Measurements from ENCODE around the gene RASL10A.

Gene RASL10A

DNA sequence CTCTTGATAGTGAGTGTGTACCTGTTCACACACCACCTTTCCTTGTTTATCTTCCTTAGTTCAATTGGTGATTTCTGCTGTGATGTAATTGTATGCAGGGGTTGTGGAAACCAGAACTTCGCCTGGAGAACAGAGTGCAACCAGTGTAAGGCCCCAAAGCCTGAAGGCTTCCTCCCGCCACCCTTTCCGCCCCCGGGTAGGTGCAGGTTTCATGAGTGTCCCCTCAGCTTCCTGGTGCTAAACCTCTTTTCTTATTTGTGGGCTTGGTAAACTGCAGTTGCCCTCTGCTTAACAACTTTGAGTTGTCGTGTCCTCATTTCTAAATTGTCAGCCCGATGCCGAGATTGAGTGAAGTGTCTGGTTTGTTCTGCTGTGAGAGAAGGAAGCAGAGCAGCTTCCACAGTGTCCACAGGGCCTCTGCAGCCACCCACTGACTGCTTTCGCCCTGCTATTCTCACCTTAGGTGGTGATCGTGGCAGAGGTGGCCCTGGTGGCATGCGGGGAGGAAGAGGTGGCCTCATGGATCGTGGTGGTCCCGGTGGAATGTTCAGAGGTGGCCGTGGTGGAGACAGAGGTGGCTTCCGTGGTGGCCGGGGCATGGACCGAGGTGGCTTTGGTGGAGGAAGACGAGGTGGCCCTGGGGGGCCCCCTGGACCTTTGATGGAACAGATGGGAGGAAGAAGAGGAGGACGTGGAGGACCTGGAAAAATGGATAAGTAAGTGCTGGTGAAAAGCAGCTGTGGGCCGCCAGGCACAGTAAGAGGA is 16.2 kb downstream of the RASL10A start:
- peaks cover 45% of the 10 kb centered on the region for H3K4me1 Mint-ChIP-seq (ENCODE audit: low read depth)
- no peak overlapping the region for H3K27ac Mint-ChIP-seq
- H3K27me3 Mint-ChIP-seq = no peaks in the 10 kb centered on the region
- no peaks in the 10 kb centered on the region for H3K9me3 Mint-ChIP-seq
- peaks cover 72% of the 10 kb centered on the region for H3K36me3 Mint-ChIP-seq (ENCODE audit: low read depth)
- H3K4me3 Mint-ChIP-seq = no peak overlapping the region
- intact Hi-C loops (cut with micrococcal nuclease) = no loop called here

DNA sequence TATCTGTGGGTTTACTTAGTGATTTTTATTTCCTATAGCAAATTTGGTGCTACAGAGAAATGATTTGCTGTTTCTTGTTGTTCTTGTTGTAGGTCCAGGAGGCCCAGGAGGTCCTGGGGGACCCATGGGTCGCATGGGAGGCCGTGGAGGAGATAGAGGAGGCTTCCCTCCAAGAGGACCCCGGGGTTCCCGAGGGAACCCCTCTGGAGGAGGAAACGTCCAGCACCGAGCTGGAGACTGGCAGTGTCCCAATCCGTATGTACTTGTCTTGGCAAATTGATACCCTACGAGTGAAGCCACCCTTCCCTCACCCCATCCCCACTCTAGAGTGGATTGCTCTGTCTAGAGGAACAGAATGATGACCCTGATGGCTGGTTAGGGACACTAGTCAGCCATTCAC is 16.9 kb downstream of the RASL10A start:
- Mint-ChIP-seq H3K9me3 (no peaks in the 10 kb centered on the region), H3K27me3 (no peaks in the 10 kb centered on the region), H3K36me3 (ENCODE audit: low read depth) (peaks cover 79% of the 10 kb centered on the region), H3K4me1 (ENCODE audit: low read depth) (peaks cover 38% of the 10 kb centered on the region), H3K4me3 (no peak overlapping the region), H3K27ac (no peak overlapping the region)
- intact Hi-C loops (cut with micrococcal nuclease) = no loop called here

DNA sequence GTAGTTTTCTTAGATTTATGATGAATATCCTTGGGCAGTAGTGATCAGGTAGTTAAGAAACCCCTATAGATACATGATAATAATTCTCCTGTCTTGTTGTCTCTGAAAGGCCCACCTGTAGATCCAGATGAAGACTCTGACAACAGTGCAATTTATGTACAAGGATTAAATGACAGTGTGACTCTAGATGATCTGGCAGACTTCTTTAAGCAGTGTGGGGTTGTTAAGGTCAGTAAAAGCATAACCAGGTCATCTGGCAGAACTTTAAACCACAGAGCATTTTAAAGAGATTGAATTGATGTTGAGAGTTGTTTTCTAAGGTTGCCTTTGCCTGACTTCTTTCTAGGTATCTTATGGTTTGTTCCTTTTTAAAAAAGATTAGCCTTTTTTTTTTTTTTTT is 23.1 kb downstream of the RASL10A start:
- Mint-ChIP-seq H3K4me3 (no peak overlapping the region), H3K27ac (no peak overlapping the region), H3K36me3 (ENCODE audit: low read depth) (peaks cover 100% of the 10 kb centered on the region), H3K27me3 (no peaks in the 10 kb centered on the region), H3K4me1 (ENCODE audit: low read depth) (peaks cover 10% of the 10 kb centered on the region), H3K9me3 (no peaks in the 10 kb centered on the region)
- intact Hi-C loops (cut with micrococcal nuclease) = no loop called here

DNA sequence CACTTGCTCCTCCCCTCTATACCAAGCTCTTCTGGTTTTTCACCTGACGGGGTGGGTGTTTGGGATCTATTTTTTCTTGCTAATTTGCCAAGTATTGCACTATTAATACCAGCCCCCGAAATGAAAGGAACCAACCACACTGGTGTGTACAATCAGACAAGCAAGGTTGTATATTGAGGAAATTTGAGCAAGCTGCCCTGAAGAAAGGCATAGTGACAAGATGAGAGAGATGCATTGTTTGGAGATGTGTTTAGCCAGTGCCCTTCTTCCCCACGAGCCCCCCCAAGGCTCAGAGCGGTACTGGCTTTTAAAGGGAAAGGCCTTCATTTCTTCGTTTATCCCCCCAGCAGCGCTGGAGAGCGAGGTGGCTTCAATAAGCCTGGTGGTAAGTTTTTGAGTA is 24.3 kb downstream of the RASL10A start:
- H3K4me3 Mint-ChIP-seq = no peak overlapping the region
- peaks cover 10% of the 10 kb centered on the region for H3K4me1 Mint-ChIP-seq (ENCODE audit: low read depth)
- H3K36me3 Mint-ChIP-seq (ENCODE audit: low read depth) = peaks cover 100% of the 10 kb centered on the region
- no peaks in the 10 kb centered on the region for H3K27me3 Mint-ChIP-seq
- intact Hi-C loops (cut with micrococcal nuclease) = no loop called here
- H3K9me3 Mint-ChIP-seq = no peaks in the 10 kb centered on the region
- no peak overlapping the region for H3K27ac Mint-ChIP-seq

DNA sequence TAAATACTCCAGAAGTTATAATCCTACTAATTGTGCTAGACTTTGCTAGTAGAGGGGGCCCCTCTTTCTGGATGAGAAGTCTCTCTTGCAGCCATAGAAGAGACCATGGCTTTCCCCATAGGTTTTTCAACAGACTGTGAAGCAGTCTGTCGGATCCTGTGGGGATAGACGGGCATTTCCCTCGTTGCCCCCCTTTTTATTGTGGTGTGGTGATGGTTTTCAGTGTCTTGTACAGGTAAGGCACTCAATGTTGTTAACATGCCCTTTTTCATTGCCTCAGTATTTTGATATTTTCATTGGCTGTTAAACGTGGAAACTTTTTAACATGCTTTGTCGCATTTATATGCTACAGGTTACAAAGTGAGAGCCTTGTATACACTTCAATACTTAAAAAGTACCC is 25.4 kb downstream of the RASL10A start:
- Mint-ChIP-seq H3K4me1 (ENCODE audit: low read depth) (peaks cover 10% of the 10 kb centered on the region), H3K9me3 (no peaks in the 10 kb centered on the region), H3K27me3 (no peaks in the 10 kb centered on the region), H3K36me3 (ENCODE audit: low read depth) (peaks cover 100% of the 10 kb centered on the region), H3K27ac (no peak overlapping the region), H3K4me3 (no peak overlapping the region)
- intact Hi-C loops (cut with micrococcal nuclease) = no loop called here

DNA sequence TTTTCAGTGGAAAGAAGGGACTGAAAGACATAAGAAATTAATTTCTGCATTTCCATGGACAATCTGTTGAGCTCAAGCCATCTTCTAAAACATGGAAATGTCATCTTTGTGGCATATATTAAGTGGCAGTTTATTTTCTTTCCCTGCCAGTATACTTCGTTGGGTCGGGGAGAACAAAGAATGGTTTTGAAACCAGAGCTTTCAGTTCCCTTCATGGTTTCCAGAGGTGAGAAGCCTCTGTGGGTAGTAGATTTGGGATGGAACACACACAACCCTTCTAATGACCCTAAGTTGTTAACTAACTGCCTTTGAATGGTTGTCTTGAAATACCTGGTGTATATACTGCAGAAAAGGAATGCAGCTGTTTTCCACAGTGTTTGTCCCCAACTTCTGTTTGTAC is 26.7 kb downstream of the RASL10A start:
- Mint-ChIP-seq H3K4me3 (no peak overlapping the region), H3K9me3 (no peaks in the 10 kb centered on the region), H3K27ac (no peak overlapping the region), H3K4me1 (ENCODE audit: low read depth) (peaks cover 10% of the 10 kb centered on the region), H3K36me3 (ENCODE audit: low read depth) (peaks cover 100% of the 10 kb centered on the region), H3K27me3 (no peaks in the 10 kb centered on the region)
- intact Hi-C loops (cut with micrococcal nuclease) = no loop called here

DNA sequence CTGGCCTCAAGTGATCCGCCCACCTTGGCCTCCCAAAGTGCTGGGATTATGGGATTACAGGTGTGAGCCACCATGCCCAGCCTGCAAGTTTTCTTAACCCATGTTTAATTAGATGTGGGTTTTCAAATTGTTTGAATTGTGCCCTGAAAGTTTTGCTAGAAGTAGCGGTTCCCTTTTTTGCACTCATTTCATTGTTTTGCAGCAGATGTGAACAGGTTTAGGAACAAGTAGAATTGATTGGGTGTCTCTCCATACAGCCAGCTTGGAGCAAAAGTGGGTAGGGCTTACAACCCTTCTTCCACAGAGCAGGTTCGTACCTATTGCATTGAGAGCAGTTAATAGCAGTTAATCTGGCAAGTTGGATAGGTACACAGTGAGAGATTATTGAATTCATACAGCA is 31.3 kb downstream of the RASL10A start:
- no peak overlapping the region for H3K4me3 Mint-ChIP-seq
- H3K4me1 Mint-ChIP-seq (ENCODE audit: low read depth) = peaks cover 10% of the 10 kb centered on the region
- no peak overlapping the region for H3K27ac Mint-ChIP-seq
- intact Hi-C loops (cut with micrococcal nuclease) = no loop called here
- H3K9me3 Mint-ChIP-seq = no peaks in the 10 kb centered on the region
- peaks cover 100% of the 10 kb centered on the region for H3K36me3 Mint-ChIP-seq (ENCODE audit: low read depth)
- no peaks in the 10 kb centered on the region for H3K27me3 Mint-ChIP-seq

DNA sequence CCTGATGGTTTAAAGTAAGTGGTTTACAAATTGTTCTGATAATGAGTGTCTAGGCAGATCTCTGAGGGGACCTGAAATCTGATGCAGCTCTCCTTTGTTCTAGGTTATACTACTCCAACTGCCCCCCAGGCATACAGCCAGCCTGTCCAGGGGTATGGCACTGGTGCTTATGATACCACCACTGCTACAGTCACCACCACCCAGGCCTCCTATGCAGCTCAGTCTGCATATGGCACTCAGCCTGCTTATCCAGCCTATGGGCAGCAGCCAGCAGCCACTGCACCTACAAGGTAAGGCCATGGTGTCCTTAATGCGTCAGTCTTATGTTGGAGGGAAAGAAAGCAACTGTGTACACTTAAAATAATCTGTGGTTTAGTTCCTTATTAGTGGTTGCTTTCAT is 37.6 kb downstream of the RASL10A start:
- intact Hi-C loops (cut with micrococcal nuclease) = no loop called here
- Mint-ChIP-seq H3K27ac (no peak overlapping the region), H3K4me1 (ENCODE audit: low read depth) (peaks cover 38% of the 10 kb centered on the region), H3K9me3 (no peaks in the 10 kb centered on the region), H3K36me3 (ENCODE audit: low read depth) (peaks cover 100% of the 10 kb centered on the region), H3K4me3 (no peak overlapping the region), H3K27me3 (no peaks in the 10 kb centered on the region)

DNA sequence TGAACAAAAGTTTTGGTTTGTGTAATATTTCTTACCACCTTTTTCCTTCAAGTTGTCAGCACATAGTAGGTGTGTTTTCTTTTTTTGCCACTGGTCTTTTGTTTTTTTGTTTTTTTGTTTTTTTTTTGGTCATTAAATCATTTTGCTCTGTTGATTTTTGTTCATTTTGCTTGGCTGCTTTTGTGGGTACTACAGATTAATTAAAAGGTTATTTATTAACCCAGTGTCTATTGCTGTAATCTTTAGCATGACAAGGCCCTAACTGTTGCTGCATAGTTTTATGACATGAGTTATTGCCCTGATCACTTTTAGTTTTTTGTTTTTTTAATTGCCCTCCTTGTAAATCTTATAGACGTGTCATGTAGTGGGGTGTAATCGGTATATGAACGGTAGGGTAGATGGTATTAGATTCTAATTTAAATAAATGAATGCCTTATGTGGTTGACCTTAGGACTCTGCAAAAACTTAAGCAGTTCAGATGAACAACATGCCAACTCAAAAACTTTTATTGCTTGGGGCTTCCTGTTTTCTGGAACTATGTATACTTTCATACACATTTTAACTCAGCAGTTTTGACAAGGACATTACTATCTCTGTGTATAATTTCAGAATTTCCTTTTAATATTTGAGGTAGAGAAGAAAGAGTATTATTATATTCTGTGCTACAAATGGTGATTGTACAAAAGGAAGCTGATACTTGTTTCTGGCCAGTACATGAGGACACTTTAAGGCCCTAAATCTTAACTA is 39.5 kb downstream of the RASL10A start:
- Mint-ChIP-seq H3K4me1 (ENCODE audit: low read depth) (peaks cover 49% of the 10 kb centered on the region), H3K36me3 (ENCODE audit: low read depth) (peaks cover 100% of the 10 kb centered on the region), H3K9me3 (no peaks in the 10 kb centered on the region), H3K4me3 (no peak overlapping the region), H3K27me3 (no peaks in the 10 kb centered on the region), H3K27ac (peak overlapping the region; percentile 15)
- intact Hi-C loops (cut with micrococcal nuclease) = no loop called here

DNA sequence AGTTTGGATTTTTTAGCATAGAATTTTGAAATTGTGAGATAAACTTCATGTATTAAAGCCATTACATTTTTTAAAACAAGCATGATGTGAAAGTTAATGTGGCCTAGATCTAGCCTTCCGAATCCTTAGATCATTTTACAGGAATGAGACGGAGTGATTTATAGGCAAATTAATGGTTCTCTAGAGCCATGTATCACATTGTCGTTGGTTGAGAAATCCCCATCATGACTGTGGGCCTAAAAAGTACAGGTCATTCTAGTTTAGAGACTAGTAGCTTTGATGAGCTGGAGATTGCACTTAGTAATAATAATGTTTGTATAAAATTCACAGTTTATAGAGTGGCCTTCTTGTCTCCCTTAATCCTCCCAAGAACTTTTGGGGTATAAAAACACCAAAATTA is 40.3 kb downstream of the RASL10A start:
- H3K4me3 Mint-ChIP-seq = no peak overlapping the region
- H3K36me3 Mint-ChIP-seq (ENCODE audit: low read depth) = peaks cover 100% of the 10 kb centered on the region
- no peaks in the 10 kb centered on the region for H3K27me3 Mint-ChIP-seq
- H3K9me3 Mint-ChIP-seq = no peaks in the 10 kb centered on the region
- H3K4me1 Mint-ChIP-seq (ENCODE audit: low read depth) = peaks cover 56% of the 10 kb centered on the region
- H3K27ac Mint-ChIP-seq = no peak overlapping the region
- intact Hi-C loops (cut with micrococcal nuclease) = no loop called here

DNA sequence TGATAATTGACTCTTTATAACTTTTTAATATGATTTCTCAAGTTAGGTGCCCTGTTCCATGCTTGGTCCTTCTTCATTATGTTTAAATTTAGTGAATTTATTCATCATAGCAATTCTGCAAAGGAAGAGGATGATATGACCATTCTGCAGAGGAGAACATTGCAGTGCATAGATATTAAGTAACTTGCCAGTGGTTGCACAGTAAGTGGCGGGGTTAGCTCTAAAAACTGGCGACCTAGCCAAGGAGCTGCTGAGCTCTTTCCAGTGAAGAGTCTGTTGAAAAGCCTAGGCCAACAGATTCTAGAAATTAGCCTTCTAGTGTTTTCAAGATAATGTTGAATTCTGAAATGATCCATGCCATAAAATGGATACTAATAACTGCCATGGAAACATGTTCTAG is 42.9 kb downstream of the RASL10A start:
- Mint-ChIP-seq H3K4me3 (no peak overlapping the region), H3K27me3 (no peaks in the 10 kb centered on the region), H3K36me3 (ENCODE audit: low read depth) (peaks cover 96% of the 10 kb centered on the region), H3K9me3 (no peaks in the 10 kb centered on the region), H3K27ac (no peak overlapping the region), H3K4me1 (ENCODE audit: low read depth) (peaks cover 60% of the 10 kb centered on the region)
- intact Hi-C loops (cut with micrococcal nuclease) = no loop called here

DNA sequence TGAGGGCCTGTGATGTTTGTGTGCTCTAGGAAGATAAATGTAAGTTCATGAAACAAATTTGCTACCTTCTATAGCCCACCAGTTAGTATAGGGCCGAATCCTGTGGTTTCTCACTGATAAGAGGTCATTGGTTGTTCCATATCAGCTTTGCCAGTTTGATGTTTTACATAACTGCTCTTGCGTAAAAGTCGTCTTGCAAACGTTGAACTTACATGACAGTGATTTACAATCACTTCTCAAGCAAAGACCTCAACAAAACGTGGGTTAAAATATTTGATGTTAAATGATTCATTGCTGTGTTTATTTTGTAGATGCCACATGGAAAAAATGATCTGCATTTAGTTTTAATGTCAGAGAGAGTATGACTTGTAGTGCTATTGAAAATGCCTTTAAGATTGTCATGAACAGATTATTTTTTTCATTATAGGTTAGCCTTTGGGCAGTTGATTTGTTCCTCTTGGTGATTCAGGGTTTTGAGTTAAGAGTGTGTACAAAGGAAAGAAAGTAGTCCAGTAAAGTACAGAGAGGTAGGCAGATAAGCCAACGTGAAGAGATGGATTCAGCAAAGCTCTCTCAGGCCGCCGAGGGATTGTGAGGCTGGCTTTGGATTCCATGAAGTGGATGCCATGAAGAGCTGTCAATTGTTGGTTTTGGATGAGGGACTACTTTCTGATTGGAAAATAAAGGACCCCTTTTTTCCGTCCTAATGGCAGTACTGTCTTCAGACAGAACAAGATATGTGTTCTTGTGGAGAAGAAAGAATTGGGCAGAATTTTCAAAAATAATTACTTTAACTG is 44.8 kb downstream of the RASL10A start:
- H3K4me3 Mint-ChIP-seq = peak overlapping the region; percentile 87
- no peaks in the 10 kb centered on the region for H3K9me3 Mint-ChIP-seq
- no peak overlapping the region for H3K27ac Mint-ChIP-seq
- H3K4me1 Mint-ChIP-seq (ENCODE audit: low read depth) = peaks cover 65% of the 10 kb centered on the region
- intact Hi-C loops (cut with micrococcal nuclease) = no loop called here
- H3K27me3 Mint-ChIP-seq = no peaks in the 10 kb centered on the region
- peaks cover 96% of the 10 kb centered on the region for H3K36me3 Mint-ChIP-seq (ENCODE audit: low read depth)

DNA sequence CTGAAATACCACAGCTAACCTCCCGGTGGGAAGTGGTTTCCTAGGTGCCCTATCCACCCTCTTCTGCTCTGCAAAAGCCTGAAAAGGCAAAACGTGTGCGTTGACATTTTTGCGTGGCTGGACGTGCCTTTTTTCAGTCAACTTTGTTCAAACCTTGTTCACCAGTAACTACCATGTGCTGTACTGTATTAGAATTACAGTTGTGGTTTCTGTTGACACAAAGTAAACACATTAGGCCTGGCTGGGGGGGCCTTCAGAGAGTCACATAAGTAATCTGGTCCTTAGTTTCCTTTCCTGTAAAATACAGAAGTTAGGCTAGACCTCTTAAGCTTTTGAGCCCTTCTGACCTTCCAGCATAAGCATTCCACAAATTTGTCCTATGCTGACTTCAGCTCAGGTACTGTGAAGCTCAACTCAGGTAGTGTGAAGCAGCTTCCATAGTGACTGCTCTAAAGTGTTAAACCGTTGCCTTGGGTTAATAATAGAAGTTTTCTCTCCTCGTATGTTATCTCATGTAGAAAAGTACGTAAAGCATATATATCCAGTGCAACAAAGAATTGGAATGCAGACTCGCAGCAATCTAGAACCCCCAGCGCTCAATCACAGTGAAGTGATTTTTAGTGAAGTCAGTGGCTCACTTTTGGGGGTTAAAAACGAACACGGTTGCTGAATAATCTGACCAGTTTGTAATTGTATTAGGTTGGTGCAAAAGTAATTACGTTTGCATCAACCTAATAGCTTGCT is 45.6 kb downstream of the RASL10A start:
- Mint-ChIP-seq H3K9me3 (no peaks in the 10 kb centered on the region), H3K27me3 (no peaks in the 10 kb centered on the region), H3K27ac (peak overlapping the region; percentile 100), H3K36me3 (ENCODE audit: low read depth) (peaks cover 96% of the 10 kb centered on the region), H3K4me3 (peak overlapping the region; percentile 87), H3K4me1 (ENCODE audit: low read depth) (peaks cover 59% of the 10 kb centered on the region)
- intact Hi-C loops (cut with micrococcal nuclease) = loop anchor here (2.0 kb wide), 3 partner anchors 33 to 117 kb away; no protein-coding TSS in a partner anchor

Data from dendritic cell treated with granulocyte-macrophage colony-stimulating factor and Interleukin-4, amounts not matched to agents 40 ng/mL and 50 ng/mL, for 4 days (primary cell).